DND-41 (cell line): ENCODE data around the gene HS3ST3A1.

Source experiments
- CTCF ChIP-seq: IDR thresholded peaks from 2 replicates; pipeline ENCODE4 v1.5.1; 2012; ENCODE audit warnings: borderline replicate concordance, low read length, moderate library complexity, mild to moderate bottlenecking; ENCODE audit not compliant: poor library complexity, severe bottlenecking; ENCODE audit errors: extremely low read depth
- EZH2 ChIP-seq: IDR thresholded peaks from 3 replicates; pipeline ENCODE4 v1.6.1; 2012; ENCODE audit warnings: borderline replicate concordance, low read depth, mild to moderate bottlenecking, moderate library complexity, low read length, inconsistent platforms; ENCODE audit not compliant: severe bottlenecking

- TF ChIP-seq CTCF (no peak), EZH2 (no peak)
Observed at GRCh38 chr17:13490427-13490826, 111.3 kb downstream of the HS3ST3A1 start.
